Subcutaneous abdominal adipose tissue (tissue), 5 donors: ENCODE measurements around the gene ANKS1A.

ENCODE experiments used
- H3K27ac ChIP-seq: one replicate; pipeline ENCODE4 v1.7.0; 2013; ENCODE audit warnings: low read depth, mild to moderate bottlenecking, inconsistent platforms, low read length, moderate library complexity
- H3K27me3 ChIP-seq, 5 donors: one replicate each; pipeline ENCODE4 v1.7.0; 2013; ENCODE audit warnings: low read length in 5 of 5, inconsistent platforms in 1 of 5; ENCODE audit not compliant: control insufficient read depth in 5 of 5, insufficient read depth in 4 of 5
- H3K36me3 ChIP-seq, 5 donors: one replicate each; pipeline ENCODE4 v1.7.0; 2013; ENCODE audit warnings: low read length in 5 of 5; ENCODE audit not compliant: control insufficient read depth in 5 of 5, insufficient read depth in 5 of 5
- H3K4me1 ChIP-seq, 5 donors: one replicate each; pipeline ENCODE4 v1.7.0; 2013; ENCODE audit warnings: low read length in 5 of 5, mild to moderate bottlenecking in 3 of 5, moderate library complexity in 1 of 5; ENCODE audit not compliant: control insufficient read depth in 5 of 5, insufficient read depth in 5 of 5
- H3K4me3 ChIP-seq, 5 donors: one replicate each; pipeline ENCODE4 v1.7.0; 2013; ENCODE audit warnings: low read length in 5 of 5, low read depth in 1 of 5
- H3K9ac ChIP-seq, 5 donors: one replicate each; pipeline ENCODE4 v1.7.0; 2013; ENCODE audit warnings: low read length in 5 of 5, mild to moderate bottlenecking in 4 of 5, moderate library complexity in 3 of 5
- H3K9me3 ChIP-seq, 5 donors: one replicate each; pipeline ENCODE4 v1.7.0; 2013; ENCODE audit warnings: low read length in 5 of 5; ENCODE audit not compliant: control insufficient read depth in 5 of 5
- donor health status: healthy.
- donor health status: healthy.
- donor health status: healthy.
- donor health status: healthy.
- donor health status: healthy.

Gene ANKS1A

GRCh38 chr6:34912715-34913464 lies 23.8 kb downstream of the ANKS1A start:
- Histone ChIP-seq H3K9me3 (no peaks in the 10 kb centered on the region), H3K27ac (no peak overlapping the region), H3K4me3 (no peak overlapping the region), H3K27me3 (no peaks in the 10 kb centered on the region), H3K36me3 (no peaks in the 10 kb centered on the region), H3K4me1 (peaks cover 3 to 42% (median 32%) of the 10 kb centered on the region in 5 donors), H3K9ac (no peak overlapping the region)

GRCh38 chr6:34914358-34914757 lies 25.3 kb downstream of the ANKS1A start:
- H3K27ac ChIP-seq, result no peak overlapping the region
- no peaks in the 10 kb centered on the region for H3K27me3 ChIP-seq
- H3K36me3 ChIP-seq, result no peaks in the 10 kb centered on the region
- peaks cover 3 to 49% (median 40%) of the 10 kb centered on the region in 5 donors for H3K4me1 ChIP-seq
- H3K9ac ChIP-seq, result peak overlapping the region in 1 of 5 donors; percentile 7
- H3K4me3 ChIP-seq, result no peak overlapping the region
- no peaks in the 10 kb centered on the region for H3K9me3 ChIP-seq

- H3K9ac ChIP-seq, result peak overlapping the region in 4 of 5 donors; percentile 10 to 65 (median 44)
- H3K4me1 ChIP-seq, result peaks cover 5 to 48% (median 44%) of the 10 kb centered on the region in 5 donors
- peak overlapping the region; percentile 89 for H3K27ac ChIP-seq
Measured at GRCh38 chr6:34916348-34916967, 27.4 kb downstream of the ANKS1A start.

GRCh38 chr6:34917626-34918285 lies 28.7 kb downstream of the ANKS1A start:
- Histone ChIP-seq H3K9me3 (no peaks in the 10 kb centered on the region), H3K27me3 (no peaks in the 10 kb centered on the region), H3K9ac (peak overlapping the region in 1 of 5 donors; percentile 53), H3K36me3 (peaks cover 0 to 4% (median 0%) of the 10 kb centered on the region in 5 donors), H3K4me3 (no peak overlapping the region), H3K4me1 (peaks cover 5 to 46% (median 40%) of the 10 kb centered on the region in 5 donors), H3K27ac (peak overlapping the region; percentile 89)

More at GRCh38 chr6:34916348-34916967, 27.4 kb downstream of the ANKS1A start:
- Histone ChIP-seq H3K36me3 (no peaks in the 10 kb centered on the region), H3K9me3 (no peaks in the 10 kb centered on the region), H3K4me3 (no peak overlapping the region), H3K27me3 (no peaks in the 10 kb centered on the region)

GRCh38 chr6:34919651-34920050 lies 30.6 kb downstream of the ANKS1A start:
- H3K4me3 ChIP-seq, result no peak overlapping the region
- peaks cover 0 to 4% (median 0%) of the 10 kb centered on the region in 5 donors for H3K36me3 ChIP-seq
- H3K4me1 ChIP-seq, result peaks cover 5 to 42% (median 39%) of the 10 kb centered on the region in 5 donors
- no peak overlapping the region for H3K27ac ChIP-seq
- H3K27me3 ChIP-seq, result no peaks in the 10 kb centered on the region
- no peak overlapping the region for H3K9ac ChIP-seq
- no peaks in the 10 kb centered on the region for H3K9me3 ChIP-seq

- Histone ChIP-seq H3K27me3 (no peaks in the 10 kb centered on the region), H3K4me1 (peaks cover 5 to 41% (median 37%) of the 10 kb centered on the region in 5 donors), H3K9me3 (no peaks in the 10 kb centered on the region), H3K27ac (no peak overlapping the region), H3K36me3 (peaks cover 0 to 4% (median 0%) of the 10 kb centered on the region in 5 donors), H3K4me3 (no peak overlapping the region), H3K9ac (no peak overlapping the region)
Measured at GRCh38 chr6:34920097-34920496, 31.0 kb downstream of the ANKS1A start.

- no peaks in the 10 kb centered on the region for H3K27me3 ChIP-seq
- no peaks in the 10 kb centered on the region for H3K9me3 ChIP-seq
- H3K9ac ChIP-seq, result no peak overlapping the region
- no peak overlapping the region for H3K27ac ChIP-seq
- H3K4me1 ChIP-seq, result peaks cover 2 to 23% (median 20%) of the 10 kb centered on the region in 5 donors
- no peak overlapping the region for H3K4me3 ChIP-seq
- peaks cover 0 to 4% (median 0%) of the 10 kb centered on the region in 5 donors for H3K36me3 ChIP-seq
Measured at GRCh38 chr6:34922177-34922663, 33.2 kb downstream of the ANKS1A start.

GRCh38 chr6:34924831-34925625 lies 36.0 kb downstream of the ANKS1A start:
- no peak overlapping the region for H3K27ac ChIP-seq

GRCh38 chr6:34926655-34927054 lies 37.6 kb downstream of the ANKS1A start:
- peaks cover 0 to 7% (median 0%) of the 10 kb centered on the region in 5 donors for H3K4me1 ChIP-seq
- no peaks in the 10 kb centered on the region for H3K9me3 ChIP-seq
- no peak overlapping the region for H3K27ac ChIP-seq
- H3K4me3 ChIP-seq, result no peak overlapping the region
- no peaks in the 10 kb centered on the region for H3K27me3 ChIP-seq
- peaks cover 0 to 4% (median 0%) of the 10 kb centered on the region in 5 donors for H3K36me3 ChIP-seq
- no peak overlapping the region for H3K9ac ChIP-seq

More at GRCh38 chr6:34924831-34925625, 36.0 kb downstream of the ANKS1A start:
- H3K4me1 ChIP-seq, result peaks cover 0 to 4% (median 0%) of the 10 kb centered on the region in 5 donors
- H3K9me3 ChIP-seq, result no peaks in the 10 kb centered on the region
- H3K27me3 ChIP-seq, result no peaks in the 10 kb centered on the region
- no peak overlapping the region for H3K9ac ChIP-seq
- H3K36me3 ChIP-seq, result peaks cover 0 to 4% (median 0%) of the 10 kb centered on the region in 5 donors
- H3K4me3 ChIP-seq, result no peak overlapping the region
